Testis (tissue), 3 donors: ENCODE results near the gene SPG7. TPM values are rescaled to one million over a fixed set of nuclear protein-coding genes. Genes with fewer than 3 reads are reported as not detected.

Source experiments
- DNase-seq: peaks from one replicate; pipeline ENCODE4 v3.0.0-alpha.2; 2019
- H3K27ac ChIP-seq, 2 donors: fragments of 200-600 bp; sonication (generic); one replicate each; pipeline ENCODE4 v1.5.1; 2019
- H3K27me3 ChIP-seq: fragments of 200-600 bp; sonication (generic); one replicate; pipeline ENCODE4 v1.5.1; 2019
- H3K36me3 ChIP-seq: fragments of 200-600 bp; sonication (generic); one replicate; pipeline ENCODE4 v1.5.1; 2017; ENCODE audit warnings: low read depth; ENCODE audit errors: missing control alignments
- H3K4me1 ChIP-seq: fragments of 200-600 bp; sonication (generic); one replicate; pipeline ENCODE4 v1.5.1; 2019
- H3K4me3 ChIP-seq, 2 donors: fragments of 200-600 bp; sonication (generic); one replicate each; pipeline ENCODE4 v1.5.1; 2017 to 2019
- H3K9me3 ChIP-seq: fragments of 200-600 bp; sonication (generic); one replicate; pipeline ENCODE4 v1.5.1; 2017
- CTCF ChIP-seq, 3 experiments: fragments of 450-650 bp in 2 of 3; fragments of 200-600 bp in 1 of 3; sonication (generic) in 1 of 3; IDR thresholded peaks; one replicate each; pipeline ENCODE4 v1.5.1; 2016 to 2019; ENCODE audit warnings: antibody characterized with exemption in 3 of 3, mild to moderate bottlenecking in 2 of 3, moderate library complexity in 1 of 3
- POLR2A ChIP-seq: fragments of 450-650 bp; IDR thresholded peaks from one replicate; pipeline ENCODE4 v1.6.1; 2017; ENCODE audit warnings: antibody characterized with exemption, mild to moderate bottlenecking, moderate library complexity
- WGBS, 2 donors: methylation state at CpG; one replicate each; pipeline ENCODE4 v1.1.5; 2018; 5-methylcytosine and 5-hydroxymethylcytosine counted together
- intact Hi-C: fragments of 100-400 bp; cut with DNase I; formaldehyde crosslinking; loops from one replicate; pipeline ENCODE4 v1.15.1; 2023; ENCODE audit warnings: low total_unique reads
- polyA plus RNA-seq: library from polyadenylated mRNA; stranded (reverse); fragments of 350-450 nt; fragmentation: Illumina TruSeq; extraction: RNeasy Lipid Tissue Mini Kit (QIAGEN cat#74804); gene quantifications from one replicate; pipeline ENCODE4 v1.2.3, GENCODE V29; 2014; ENCODE audit warnings: low read depth, low replicate concordance; ENCODE audit not compliant: insufficient read depth
- total RNA-seq, 2 donors: library from RNA; depleted of rRNA; stranded (reverse); fragments of >200 nt; gene quantifications; one replicate each; pipeline ENCODE4 v1.2.3, GENCODE V29; 2016

Gene SPG7
- total and polyA plus RNA-seq, 3 donors from 2014 or later, result 97.9 to 307 (median 275) TPM

GRCh38 chr16:89599451-89599858 lies 91.3 kb downstream of the SPG7 start:
- WGBS, 2 donors, result 68 to 90% methylated on average over 4 to 8 of the region's 8 CpGs
- no peak for DNase-seq
- Histone ChIP-seq H3K9me3 (no peaks in the 10 kb centered on the region), H3K4me1 (peaks cover 10% of the 10 kb centered on the region), H3K4me3 (no peak overlapping the region), H3K36me3 (no peaks in the 10 kb centered on the region), H3K27me3 (no peaks in the 10 kb centered on the region), H3K27ac (no peak overlapping the region)
- intact Hi-C loops, result no loop called here
- TF ChIP-seq POLR2A, result no peak
- no peak for TF ChIP-seq CTCF (IDR thresholded peaks at IDR 0.05)

GRCh38 chr16:89599902-89600301 lies 91.7 kb downstream of the SPG7 start:
- no peak overlapping the region for H3K4me3 ChIP-seq
- no peaks in the 10 kb centered on the region for H3K9me3 ChIP-seq
- no peak for TF ChIP-seq CTCF (IDR thresholded peaks at IDR 0.05)
- no peak for TF ChIP-seq POLR2A
- DNase-seq, result no peak
- H3K27ac ChIP-seq, result no peak overlapping the region
- no peaks in the 10 kb centered on the region for H3K36me3 ChIP-seq
- WGBS, 2 donors, result 77 to 87% methylated on average over 4 to 10 of the region's 10 CpGs
- no peaks in the 10 kb centered on the region for H3K27me3 ChIP-seq
- intact Hi-C loops, result no loop called here
- H3K4me1 ChIP-seq, result peaks cover 10% of the 10 kb centered on the region

GRCh38 chr16:89600427-89600826 lies 92.2 kb downstream of the SPG7 start:
- Histone ChIP-seq H3K4me1 (peaks cover 10% of the 10 kb centered on the region), H3K4me3 (no peak overlapping the region), H3K27ac (no peak overlapping the region), H3K27me3 (no peaks in the 10 kb centered on the region), H3K9me3 (no peaks in the 10 kb centered on the region), H3K36me3 (no peaks in the 10 kb centered on the region)
- WGBS, 2 donors, result 82 to 87% methylated on average over 12 of the region's 12 CpGs
- TF ChIP-seq POLR2A (no peak), CTCF (IDR thresholded peaks at IDR 0.05) (no peak)
- intact Hi-C loops, result no loop called here
- no peak for DNase-seq

GRCh38 chr16:89600956-89601355 lies 92.8 kb downstream of the SPG7 start:
- 67 to 69% methylated on average over 8 of the region's 8 CpGs for WGBS, 2 donors
- H3K27ac ChIP-seq, result no peak overlapping the region
- intact Hi-C loops, result no loop called here
- H3K9me3 ChIP-seq, result no peaks in the 10 kb centered on the region
- no peaks in the 10 kb centered on the region for H3K27me3 ChIP-seq
- TF ChIP-seq POLR2A, result no peak
- TF ChIP-seq CTCF (IDR thresholded peaks at IDR 0.05), result no peak
- no peak overlapping the region for H3K4me3 ChIP-seq
- peaks cover 10% of the 10 kb centered on the region for H3K4me1 ChIP-seq
- H3K36me3 ChIP-seq, result no peaks in the 10 kb centered on the region
- no peak for DNase-seq

GRCh38 chr16:89601906-89602272 lies 93.7 kb downstream of the SPG7 start:
- intact Hi-C loops, result no loop called here
- H3K4me3 ChIP-seq, result no peak overlapping the region
- no peaks in the 10 kb centered on the region for H3K9me3 ChIP-seq
- H3K27ac ChIP-seq, result no peak overlapping the region
- TF ChIP-seq CTCF (IDR thresholded peaks at IDR 0.05), result no peak
- H3K36me3 ChIP-seq, result no peaks in the 10 kb centered on the region
- H3K4me1 ChIP-seq, result peaks cover 10% of the 10 kb centered on the region
- WGBS, 2 donors, result 59 to 67% methylated on average over 1 to 22 of the region's 22 CpGs
- no peak for DNase-seq
- no peaks in the 10 kb centered on the region for H3K27me3 ChIP-seq
